Measurements from ENCODE around the gene CACNA2D2. TPM values are rescaled to one million over a fixed set of nuclear protein-coding genes. Genes with fewer than 3 reads are reported as not detected.

The CACNA2D2 gene
- total and polyA plus RNA-seq, 7 donors, result 0.49 to 1.7 (median 1.1) TPM; not detected in 1

GRCh38 chr3:50352781-50353180 is 150.7 kb downstream of the CACNA2D2 start:
- no peak overlapping the region for H3K4me3 ChIP-seq
- 7 to 41% methylated on average over 2 of the region's 2 CpGs for WGBS, 2 donors
- H3K9me3 ChIP-seq, result no peaks in the 10 kb centered on the region
- no peak overlapping the region for H3K27ac ChIP-seq
- intact Hi-C loops (cut with DNase I), result loop anchor here (10.0 kb wide), 1 partner anchor 1042 kb away; the partner anchor contains the start of gene RBM15B
- H3K27me3 ChIP-seq, result no peaks in the 10 kb centered on the region
- H3K4me1 ChIP-seq, result peaks cover 0 to 57% (median 46%) of the 10 kb centered on the region in 4 donors
- peaks cover 14 to 59% (median 34%) of the 10 kb centered on the region in 4 donors for H3K36me3 ChIP-seq
- no peak for DNase-seq
- TF ChIP-seq POLR2A (IDR thresholded peaks at IDR 0.05) (no peak), POLR2AphosphoS5 (IDR thresholded peaks at IDR 0.05) (no peak), EP300 (IDR thresholded peaks at IDR 0.05) (no peak)
- TF ChIP-seq, protein P1, sequence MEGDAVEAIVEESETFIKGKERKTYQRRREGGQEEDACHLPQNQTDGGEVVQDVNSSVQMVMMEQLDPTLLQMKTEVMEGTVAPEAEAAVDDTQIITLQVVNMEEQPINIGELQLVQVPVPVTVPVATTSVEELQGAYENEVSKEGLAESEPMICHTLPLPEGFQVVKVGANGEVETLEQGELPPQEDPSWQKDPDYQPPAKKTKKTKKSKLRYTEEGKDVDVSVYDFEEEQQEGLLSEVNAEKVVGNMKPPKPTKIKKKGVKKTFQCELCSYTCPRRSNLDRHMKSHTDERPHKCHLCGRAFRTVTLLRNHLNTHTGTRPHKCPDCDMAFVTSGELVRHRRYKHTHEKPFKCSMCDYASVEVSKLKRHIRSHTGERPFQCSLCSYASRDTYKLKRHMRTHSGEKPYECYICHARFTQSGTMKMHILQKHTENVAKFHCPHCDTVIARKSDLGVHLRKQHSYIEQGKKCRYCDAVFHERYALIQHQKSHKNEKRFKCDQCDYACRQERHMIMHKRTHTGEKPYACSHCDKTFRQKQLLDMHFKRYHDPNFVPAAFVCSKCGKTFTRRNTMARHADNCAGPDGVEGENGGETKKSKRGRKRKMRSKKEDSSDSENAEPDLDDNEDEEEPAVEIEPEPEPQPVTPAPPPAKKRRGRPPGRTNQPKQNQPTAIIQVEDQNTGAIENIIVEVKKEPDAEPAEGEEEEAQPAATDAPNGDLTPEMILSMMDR (IDR thresholded peaks at IDR 0.05), result no peak

DNA sequence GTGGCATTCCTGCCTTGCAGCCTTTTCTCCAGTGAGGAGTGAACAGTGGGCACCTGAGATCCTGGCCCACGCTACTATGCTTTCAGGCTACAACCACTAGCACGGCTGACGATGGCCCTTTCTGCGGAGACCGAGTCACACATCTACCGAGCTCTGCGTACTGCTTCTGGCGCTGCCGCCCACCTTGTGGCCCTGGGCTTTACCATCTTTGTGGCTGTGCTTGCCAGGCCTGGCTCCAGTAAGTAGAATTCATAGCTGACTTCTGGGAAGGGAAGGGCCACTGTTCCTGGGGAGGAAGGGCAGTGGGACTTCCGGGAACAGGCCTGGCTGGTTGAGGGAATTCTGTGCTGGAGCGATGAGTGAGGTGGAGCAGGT is 152.1 kb downstream of the CACNA2D2 start:
- Histone ChIP-seq H3K4me1 (peaks cover 0 to 42% (median 32%) of the 10 kb centered on the region in 4 donors), H3K27me3 (no peaks in the 10 kb centered on the region), H3K36me3 (peaks cover 14 to 52% (median 32%) of the 10 kb centered on the region in 4 donors), H3K9me3 (no peaks in the 10 kb centered on the region), H3K27ac (peak overlapping the region; percentile 86 to 96 (median 92)), H3K4me3 (peak overlapping the region; percentile 57 to 91 (median 82))
- DNase-seq, result no peak
- TF ChIP-seq POLR2A (IDR thresholded peaks at IDR 0.05), result no peak
- TF ChIP-seq, protein P1 (IDR thresholded peaks at IDR 0.05), result no peak
- no peak for TF ChIP-seq EP300 (IDR thresholded peaks at IDR 0.05)
- no peak for TF ChIP-seq POLR2AphosphoS5 (IDR thresholded peaks at IDR 0.05)
- 61 to 64% methylated on average over 11 of the region's 11 CpGs for WGBS, 2 donors
- intact Hi-C loops (cut with DNase I), result loop anchor here (10.0 kb wide), 1 partner anchor 1043 kb away; the partner anchor contains the start of gene RBM15B

DNA sequence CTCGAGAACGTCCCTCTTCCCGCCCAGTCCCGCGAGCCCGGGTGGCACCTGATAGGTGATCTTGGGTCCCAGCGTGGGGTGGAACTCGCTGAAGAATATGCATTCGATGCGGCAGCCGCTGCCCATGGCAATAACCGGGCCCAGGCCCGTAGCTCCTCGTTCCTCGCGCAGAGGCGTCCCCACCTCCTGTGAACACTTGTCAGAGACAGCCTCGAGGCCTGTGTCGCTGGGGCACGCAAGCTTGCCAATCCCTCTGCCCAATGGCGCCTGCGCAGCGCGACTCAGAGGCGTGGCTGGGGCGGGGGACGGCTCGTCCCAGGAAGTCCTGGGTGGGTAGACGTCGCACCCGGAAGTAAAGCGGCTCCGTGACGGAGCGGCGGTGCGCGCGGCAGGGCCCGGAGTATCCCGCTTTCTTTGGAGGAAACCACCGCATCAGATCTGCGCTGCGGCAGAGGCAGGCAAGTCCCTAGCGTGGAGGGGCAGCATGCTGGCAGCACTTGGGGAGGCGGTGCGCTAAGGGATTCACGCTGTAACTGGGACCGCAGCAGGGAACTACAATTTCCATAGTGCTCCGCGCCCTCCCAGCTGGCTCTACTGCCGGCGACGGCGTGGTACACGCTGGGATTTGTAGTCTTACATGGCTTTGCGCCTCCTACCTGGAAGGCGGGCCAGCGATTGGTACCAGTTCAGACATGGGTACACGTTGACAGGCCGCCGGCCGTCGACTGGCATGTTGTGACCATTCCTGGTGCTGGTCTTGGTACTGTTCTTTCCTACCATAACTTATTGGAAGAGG is 152.7 kb downstream of the CACNA2D2 start, which contains the start of the genes CYB561D2 and NPRL2:
Gene CYB561D2 (plus strand): TSS at position 336 of the 796 bp plus-strand sequence. CDS start 572 bp downstream, outside the sequence.
Gene NPRL2 (minus strand): TSS at position 249 of the 796 bp plus-strand sequence. CDS start 123 bp downstream, at position 126.
- Histone ChIP-seq H3K9me3 (no peaks in the 10 kb centered on the region), H3K36me3 (peaks cover 14 to 46% (median 32%) of the 10 kb centered on the region in 4 donors), H3K27me3 (no peaks in the 10 kb centered on the region), H3K4me3 (peak within 1 kb of the TSS; percentile 57 to 91 (median 82)), H3K27ac (peak within 1 kb of the TSS; percentile 86 to 96 (median 92)), H3K4me1 (peaks cover 0 to 39% (median 30%) of the 10 kb centered on the region in 4 donors)
- intact Hi-C loops (cut with DNase I), result loop anchor here (10.0 kb wide), 1 partner anchor 1044 kb away; the partner anchor contains the start of gene RBM15B
- peak; percentile 83 to 91 (median 90) for TF ChIP-seq POLR2AphosphoS5 (IDR thresholded peaks at IDR 0.05)
- TF ChIP-seq POLR2A (IDR thresholded peaks at IDR 0.05), result peak; percentile 10 to 78
- TF ChIP-seq, protein P1 (IDR thresholded peaks at IDR 0.05), result no peak
- peak; percentile 98 for DNase-seq
- 1% methylated on average over 64 of the region's 64 CpGs for WGBS, 2 donors

- no peak for DNase-seq
- Histone ChIP-seq H3K4me3 (peak overlapping the region; percentile 57 to 91 (median 82)), H3K9me3 (no peaks in the 10 kb centered on the region), H3K36me3 (peaks cover 14 to 40% (median 29%) of the 10 kb centered on the region in 4 donors), H3K27ac (peak overlapping the region; percentile 86 to 96 (median 92)), H3K27me3 (no peaks in the 10 kb centered on the region), H3K4me1 (peaks cover 0 to 39% (median 32%) of the 10 kb centered on the region in 4 donors)
- intact Hi-C loops (cut with DNase I), result loop anchor here (10.0 kb wide), 1 partner anchor 1045 kb away; the partner anchor contains the start of gene RBM15B
- TF ChIP-seq EP300 (IDR thresholded peaks at IDR 0.05) (no peak), POLR2AphosphoS5 (IDR thresholded peaks at IDR 0.05) (no peak), POLR2A (IDR thresholded peaks at IDR 0.05) (no peak)
- TF ChIP-seq, protein P1 (IDR thresholded peaks at IDR 0.05), result no peak
- 15 to 18% methylated on average over 7 of the region's 7 CpGs for WGBS, 2 donors
These were observed 153.3 kb downstream of the CACNA2D2 start for GRCh38 chr3:50350213-50350526.
